Amygdala (tissue), 56 donors: ENCODE data around the gene EIF2S1.
"Not testable (repeated sequence)": the region's sequence is repeated elsewhere in the genome, so short reads cannot be mapped to it uniquely, and the experiment has no call there.

Experiments
- DNase-seq, 56 donors: peaks; one replicate each; lab custom pipeline; 2025; lab: John Stamatoyannopoulos, UW

Gene EIF2S1

GRCh38 chr14:67359775-67360469 is at the start of gene EIF2S1, which contains the start of gene ATP6V1D:
EIF2S1 (plus strand) TSS chr14:67360328; CDS start chr14:67364768, 4,440 bp downstream.
ATP6V1D (minus strand) TSS chr14:67359804; CDS start chr14:67359698, 106 bp downstream.
- peak; percentile 94 to 100 (median 99) for DNase-seq

- DNase-seq = no peak
These were observed 48.3 kb upstream of the EIF2S1 start for GRCh38 chr14:67311868-67312267.

- no peak for DNase-seq
These were observed 47.0 kb upstream of the EIF2S1 start for GRCh38 chr14:67313153-67313552.

DNA sequence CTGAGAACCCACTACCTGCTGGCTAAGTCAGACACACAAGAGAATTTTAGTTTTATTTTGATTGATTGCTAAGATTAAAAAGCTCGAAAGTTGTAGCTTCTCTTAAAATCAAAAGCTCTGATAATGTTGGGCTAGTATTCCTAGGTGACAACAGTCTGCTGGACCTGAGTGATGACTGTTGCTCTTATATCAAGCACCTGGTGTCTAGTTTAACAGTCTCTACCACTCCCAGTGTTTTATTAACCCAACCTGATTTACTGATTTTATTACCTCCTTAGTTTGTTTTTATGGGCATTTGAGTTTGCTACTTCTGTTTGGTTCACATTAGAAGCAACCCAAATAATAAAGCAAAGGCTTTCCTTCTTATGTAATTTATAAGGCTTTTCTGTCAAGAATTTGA is 42.3 kb upstream of the EIF2S1 start:
- no peak for DNase-seq

DNA sequence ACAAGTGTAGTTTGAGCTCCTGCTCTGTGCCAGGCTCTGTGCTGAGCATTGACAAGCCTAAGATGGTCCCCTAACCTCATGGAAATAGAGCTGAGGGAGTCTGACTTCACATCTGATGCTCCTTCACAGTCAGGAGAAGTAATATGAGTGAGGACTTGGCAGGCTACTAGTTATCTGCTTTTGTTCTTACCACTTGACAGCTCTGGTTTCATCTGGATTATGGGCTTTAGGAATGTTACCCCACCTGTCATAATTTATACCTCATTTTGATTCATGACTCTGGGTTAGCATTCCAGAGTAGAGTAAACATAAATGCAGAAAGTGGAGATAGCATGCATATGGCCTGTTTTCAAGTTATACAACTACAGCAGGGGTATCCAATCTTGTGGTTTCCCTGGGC is 41.0 kb upstream of the EIF2S1 start:
- DNase-seq = no peak

DNA sequence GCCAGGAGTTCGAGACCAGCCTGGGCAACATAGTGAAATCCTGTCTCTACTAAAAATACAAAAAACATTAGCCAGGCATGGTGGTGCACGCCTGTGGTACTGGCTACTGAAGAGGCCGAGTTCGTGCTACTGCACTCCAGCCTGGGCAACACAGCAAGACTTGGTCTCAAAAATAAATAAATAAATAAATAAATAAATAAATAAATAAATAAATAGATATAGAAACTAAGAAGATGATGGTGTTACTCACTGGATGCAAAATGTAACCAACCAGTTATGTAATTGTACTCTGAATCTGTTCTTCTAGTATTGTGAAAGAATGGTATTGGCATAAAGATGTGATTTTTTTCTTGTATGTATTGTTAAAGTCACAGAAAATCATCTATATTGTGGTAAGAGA is 30.5 kb upstream of the EIF2S1 start:
- not testable (repeated sequence) for DNase-seq

DNA sequence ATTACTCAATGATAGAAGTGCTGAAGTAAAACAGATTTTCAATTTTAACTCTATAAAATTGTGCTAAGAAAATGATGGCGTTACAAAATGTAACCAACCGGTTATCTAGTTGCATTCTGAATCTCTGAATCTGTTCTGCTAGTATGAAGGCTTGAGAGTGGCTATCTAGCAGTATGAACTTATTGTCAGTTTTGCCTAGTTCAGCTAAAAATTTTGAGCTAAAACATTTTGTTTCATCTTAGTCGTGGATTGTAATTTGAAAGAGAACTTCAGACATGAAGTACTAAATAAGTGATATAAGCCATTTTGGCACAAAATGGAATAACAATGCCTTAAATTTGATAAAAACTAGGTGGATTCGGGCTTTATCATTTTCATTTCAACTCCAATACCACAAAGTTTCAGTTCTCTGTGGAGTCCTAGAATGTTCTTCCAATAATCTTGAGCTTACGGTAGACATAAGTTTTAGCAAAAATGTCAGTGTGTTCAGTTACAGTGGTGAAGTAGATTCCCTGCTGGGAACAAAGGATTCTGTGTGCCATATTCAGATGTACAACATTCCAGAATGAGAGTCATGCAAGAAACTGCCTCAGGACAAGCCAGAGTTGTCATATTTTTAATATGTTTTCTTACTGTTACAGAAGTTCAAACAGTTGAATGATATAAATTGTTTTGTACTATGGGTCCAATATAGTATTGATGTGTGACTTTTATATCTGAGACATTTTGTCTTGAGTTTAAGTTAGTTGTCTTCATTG is 28.6 kb upstream of the EIF2S1 start:
- no peak for DNase-seq

- DNase-seq = no peak
These were observed 27.7 kb upstream of the EIF2S1 start for GRCh38 chr14:67332468-67332867.

DNA sequence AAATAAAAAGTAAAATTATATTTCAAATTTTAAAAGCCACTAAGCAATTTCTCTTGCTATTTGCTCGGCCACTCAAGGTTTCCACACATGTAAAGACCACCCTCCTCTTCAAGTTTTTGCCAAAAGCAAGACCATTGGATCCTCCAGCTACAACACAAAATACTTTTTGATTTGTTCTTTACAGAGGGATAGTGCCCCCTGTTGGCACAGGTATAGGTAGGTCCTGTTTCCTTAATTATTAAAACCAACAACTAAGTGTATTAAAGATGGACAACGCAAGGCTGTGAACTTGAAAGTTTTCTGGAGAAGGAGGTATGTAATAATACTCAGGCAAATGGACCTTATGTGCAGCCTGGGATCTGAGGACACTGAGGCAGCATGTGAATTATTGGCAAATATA is 24.3 kb upstream of the EIF2S1 start:
- DNase-seq = no peak

GRCh38 chr14:67341231-67341630 is 18.9 kb upstream of the EIF2S1 start:
- not testable (repeated sequence) for DNase-seq

- DNase-seq = no peak
These were observed 16.4 kb upstream of the EIF2S1 start for GRCh38 chr14:67343601-67344230.

DNA sequence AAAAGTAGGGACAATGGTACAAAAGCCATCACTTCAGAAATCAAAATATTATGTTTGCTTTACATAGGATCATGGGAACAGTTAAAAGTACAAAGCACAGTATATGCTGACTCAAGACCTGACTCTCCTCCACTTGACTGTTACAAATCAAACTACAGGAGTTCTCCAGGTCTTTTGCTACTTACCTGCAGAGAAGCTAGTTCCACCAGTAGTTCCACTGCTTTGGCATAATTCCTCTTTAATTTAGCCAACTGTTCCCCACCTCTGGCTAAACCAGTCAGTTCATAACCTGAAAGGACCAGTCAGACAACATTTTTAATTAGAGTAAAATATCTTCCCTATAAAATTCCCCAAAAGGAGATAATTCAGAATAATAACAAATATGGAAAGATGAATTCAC is 14.5 kb upstream of the EIF2S1 start:
- no peak for DNase-seq

- no peak for DNase-seq
These were observed 8.1 kb upstream of the EIF2S1 start for GRCh38 chr14:67352055-67352454.

DNA sequence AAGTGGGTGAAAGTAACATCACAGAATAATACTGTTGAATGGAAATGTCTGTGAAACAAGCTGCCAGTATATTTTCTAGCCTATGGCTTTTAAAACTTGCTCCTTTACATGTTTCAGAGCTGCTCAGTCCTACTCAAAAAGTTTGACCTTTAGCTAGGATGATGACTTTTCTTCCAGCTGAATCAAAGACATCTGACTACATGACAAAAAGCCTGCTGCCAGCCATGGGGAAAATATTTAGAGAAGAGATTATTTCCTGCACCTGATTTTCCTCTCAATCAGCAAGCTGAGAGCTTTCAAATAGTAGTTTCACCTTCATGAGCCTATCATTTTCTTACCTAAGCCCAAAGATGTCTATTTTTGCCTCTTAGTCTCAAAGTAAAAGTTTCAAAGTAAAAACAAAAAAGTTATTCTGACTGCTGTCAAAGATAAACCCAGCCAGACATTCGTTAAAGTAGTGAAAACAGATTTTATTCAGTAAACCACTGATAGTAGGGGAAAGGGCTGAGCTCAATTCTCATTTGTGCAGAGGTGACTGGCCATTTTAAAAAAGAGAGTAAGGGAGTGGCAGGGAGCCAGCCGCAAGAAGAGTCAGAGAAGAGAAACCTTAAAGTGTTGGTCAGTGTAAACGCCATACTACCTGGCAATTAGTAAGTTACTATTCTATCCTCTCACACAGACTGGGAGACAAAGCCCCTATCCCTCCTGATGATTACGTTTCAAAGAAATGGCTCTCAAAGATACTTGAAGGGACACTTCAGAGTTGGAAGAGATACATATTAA is 2.8 kb upstream of the EIF2S1 start:
- DNase-seq = no peak

DNA sequence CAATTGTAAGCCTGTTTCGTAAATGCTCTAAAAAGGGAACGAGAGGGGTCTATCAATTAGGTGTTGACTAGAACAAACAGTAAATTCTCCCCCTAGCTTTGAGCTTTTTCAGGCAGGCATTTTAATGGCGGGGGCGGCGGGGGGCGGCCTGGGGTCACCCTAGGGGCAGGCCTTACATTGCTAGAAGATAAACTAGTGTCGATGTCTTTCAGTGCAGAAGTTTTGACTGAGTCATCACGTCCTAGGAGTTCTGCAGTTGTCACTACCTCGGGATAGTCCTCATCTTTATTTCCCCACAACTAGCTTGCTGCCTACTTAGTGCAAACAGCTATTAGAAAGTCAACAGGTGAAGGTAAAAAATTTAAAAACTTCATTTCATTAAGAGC is 2.2 kb upstream of the EIF2S1 start:
- DNase-seq = no peak

DNA sequence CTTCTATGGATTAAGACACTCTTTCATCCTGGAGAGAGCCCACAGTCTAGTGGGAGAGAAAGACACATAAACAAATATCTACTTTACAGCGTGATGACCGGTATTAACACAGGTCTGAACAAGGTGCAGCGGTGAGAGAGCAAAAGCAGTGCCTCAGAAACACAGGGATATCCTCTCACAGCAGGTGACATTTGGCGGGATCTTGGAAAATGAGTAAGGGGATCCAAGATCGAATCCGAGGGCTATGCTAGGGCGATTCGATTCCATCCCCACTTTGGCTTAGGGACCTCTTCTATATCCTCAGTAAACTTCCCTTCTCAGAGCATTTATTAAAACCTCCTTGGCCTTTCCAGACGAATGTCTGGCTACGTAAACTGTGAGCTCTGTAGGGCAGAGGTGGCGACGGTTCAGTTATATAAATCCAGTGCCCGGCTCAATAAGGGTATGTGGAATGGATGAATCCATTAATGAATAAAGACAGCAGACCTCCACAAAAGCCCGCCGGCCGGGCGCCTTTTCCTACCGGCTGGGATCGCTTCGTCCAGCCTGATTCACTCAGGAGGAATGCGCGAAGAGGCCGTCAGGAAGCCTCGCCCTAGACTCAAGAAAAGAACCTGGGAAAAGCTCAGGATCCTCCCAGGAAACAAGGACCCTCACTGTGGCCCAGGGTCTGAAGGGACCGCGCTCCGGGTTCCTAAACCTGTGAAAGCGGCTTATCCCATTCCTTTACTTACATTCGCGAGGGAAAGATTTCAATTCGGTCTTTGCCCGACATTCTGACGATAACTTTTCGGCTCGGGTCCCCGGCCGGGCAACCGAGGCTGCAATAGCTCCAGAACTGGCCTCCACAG is 979 bp upstream of the EIF2S1 start:
- peak in 2 of 56 donors; percentile 17 to 35 for DNase-seq

- DNase-seq = peak in 1 of 56 donors; percentile 39
These were observed 510 bp downstream of the EIF2S1 start for GRCh38 chr14:67360470-67361206.

DNA sequence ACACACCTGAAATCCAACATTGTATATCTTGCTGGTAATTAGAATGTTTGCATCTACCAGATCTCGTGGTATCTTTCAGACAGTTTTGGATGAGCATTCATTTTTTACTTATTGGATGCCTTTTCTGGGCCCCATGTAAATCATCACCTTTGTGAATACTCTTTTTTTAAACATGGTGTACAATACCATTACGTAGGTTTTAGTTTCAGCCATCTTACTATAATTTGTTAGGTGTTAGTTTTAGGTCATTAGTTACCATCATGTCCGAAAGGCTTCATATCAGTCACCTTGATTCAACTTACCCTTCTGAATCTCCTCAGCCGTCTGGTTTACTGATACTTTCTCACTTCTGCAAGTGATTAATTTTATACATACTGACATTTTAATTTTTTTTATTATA is 5.3 kb downstream of the EIF2S1 start:
- DNase-seq = no peak

GRCh38 chr14:67370830-67371229 is 10.7 kb downstream of the EIF2S1 start:
- DNase-seq = no peak
